AG09309 (cell line): ENCODE measurements around the gene NRG3.

ENCODE experiments used
- DNase-seq: peaks from one replicate; pipeline ENCODE4 v3.0.0-alpha.2; 2010; ENCODE audit warnings: low read depth
- H3K4me3 ChIP-seq: 2 replicates; pipeline ENCODE4 v1.5.1; 2011; ENCODE audit warnings: mild to moderate bottlenecking, low read depth, low read length, moderate library complexity; ENCODE audit not compliant: control insufficient read depth
- TF ChIP-seq, protein P1 (sequence below): IDR thresholded peaks from 2 replicates; pipeline ENCODE4 v1.5.1; 2011; ENCODE audit warnings: mild to moderate bottlenecking, low read depth, low read length, inconsistent platforms; ENCODE audit not compliant: insufficient read depth, control insufficient read depth; ENCODE audit errors: missing control alignments

Gene NRG3

GRCh38 chr10:82468453-82468852 lies 593.5 kb downstream of the NRG3 start:
- TF ChIP-seq, protein P1, sequence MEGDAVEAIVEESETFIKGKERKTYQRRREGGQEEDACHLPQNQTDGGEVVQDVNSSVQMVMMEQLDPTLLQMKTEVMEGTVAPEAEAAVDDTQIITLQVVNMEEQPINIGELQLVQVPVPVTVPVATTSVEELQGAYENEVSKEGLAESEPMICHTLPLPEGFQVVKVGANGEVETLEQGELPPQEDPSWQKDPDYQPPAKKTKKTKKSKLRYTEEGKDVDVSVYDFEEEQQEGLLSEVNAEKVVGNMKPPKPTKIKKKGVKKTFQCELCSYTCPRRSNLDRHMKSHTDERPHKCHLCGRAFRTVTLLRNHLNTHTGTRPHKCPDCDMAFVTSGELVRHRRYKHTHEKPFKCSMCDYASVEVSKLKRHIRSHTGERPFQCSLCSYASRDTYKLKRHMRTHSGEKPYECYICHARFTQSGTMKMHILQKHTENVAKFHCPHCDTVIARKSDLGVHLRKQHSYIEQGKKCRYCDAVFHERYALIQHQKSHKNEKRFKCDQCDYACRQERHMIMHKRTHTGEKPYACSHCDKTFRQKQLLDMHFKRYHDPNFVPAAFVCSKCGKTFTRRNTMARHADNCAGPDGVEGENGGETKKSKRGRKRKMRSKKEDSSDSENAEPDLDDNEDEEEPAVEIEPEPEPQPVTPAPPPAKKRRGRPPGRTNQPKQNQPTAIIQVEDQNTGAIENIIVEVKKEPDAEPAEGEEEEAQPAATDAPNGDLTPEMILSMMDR = no peak
- no peak for DNase-seq
- no peak overlapping the region for H3K4me3 ChIP-seq

GRCh38 chr10:82472406-82473335 lies 597.7 kb downstream of the NRG3 start:
- H3K4me3 ChIP-seq = no peak overlapping the region
- no peak for DNase-seq
- TF ChIP-seq, protein P1 = no peak

GRCh38 chr10:82477776-82478175 lies 602.8 kb downstream of the NRG3 start:
- TF ChIP-seq, protein P1 = no peak

DNA sequence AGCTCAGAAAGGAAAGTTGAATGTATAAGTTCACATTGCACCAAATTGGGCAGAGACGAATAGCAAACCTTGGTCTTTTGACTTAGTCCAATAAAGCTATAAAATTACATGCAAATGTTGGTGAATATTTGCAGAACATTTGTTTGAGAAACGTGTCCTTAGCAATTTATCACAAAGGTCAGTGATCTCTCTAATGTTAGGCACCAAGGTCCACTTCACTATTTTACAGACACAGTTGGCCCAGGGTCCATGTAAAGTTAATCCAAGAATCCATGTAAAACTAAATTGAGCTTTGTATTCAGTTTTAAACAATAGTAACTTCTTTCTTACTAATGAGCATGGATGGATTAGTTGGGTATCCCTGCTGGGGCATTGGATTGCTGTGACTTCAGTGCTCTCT lies 617.7 kb downstream of the NRG3 start:
- TF ChIP-seq, protein P1 = no peak
- no peak overlapping the region for H3K4me3 ChIP-seq
- no peak for DNase-seq

More at GRCh38 chr10:82477776-82478175, 602.8 kb downstream of the NRG3 start:
- DNase-seq = no peak
- no peak overlapping the region for H3K4me3 ChIP-seq

DNA sequence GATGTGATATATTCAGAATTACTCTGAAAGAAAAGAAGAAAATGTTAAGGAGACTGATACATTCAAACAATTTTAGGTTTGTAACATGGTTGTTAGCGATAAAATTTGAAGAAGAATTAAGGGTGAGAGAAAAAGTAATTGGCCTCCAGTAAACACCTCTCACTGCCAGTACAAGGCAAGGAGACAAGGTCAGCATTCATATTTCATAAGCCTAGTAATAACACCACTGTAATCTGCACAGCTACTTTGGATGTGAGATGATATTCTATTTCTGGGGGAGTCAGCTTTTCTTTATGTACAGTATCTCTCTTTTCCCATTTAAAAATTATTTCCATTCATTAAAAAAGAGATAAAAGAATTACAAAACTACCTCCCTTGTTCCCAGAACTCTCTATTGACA lies 621.1 kb downstream of the NRG3 start:
- no peak overlapping the region for H3K4me3 ChIP-seq
- DNase-seq = no peak
- TF ChIP-seq, protein P1 = no peak

DNA sequence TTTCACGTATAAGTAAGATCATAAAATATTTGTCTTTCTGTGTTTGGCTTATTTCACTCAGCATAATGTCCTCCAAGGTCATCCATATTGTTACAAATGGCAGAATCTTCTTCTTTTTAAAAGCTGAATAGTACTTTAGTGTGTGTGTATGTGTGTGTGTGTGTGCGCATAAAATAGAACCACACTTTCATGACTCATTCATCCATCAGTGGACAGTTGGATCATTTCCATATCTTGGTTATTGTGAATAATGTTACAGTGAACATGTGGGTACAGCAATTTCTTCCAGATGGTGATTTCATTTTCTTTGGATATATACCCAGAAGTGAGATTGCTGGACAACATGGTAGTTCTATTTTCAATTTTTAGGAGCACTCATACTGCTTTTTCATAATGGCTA lies 622.4 kb downstream of the NRG3 start:
- no peak overlapping the region for H3K4me3 ChIP-seq
- DNase-seq = no peak
- TF ChIP-seq, protein P1 = no peak

DNA sequence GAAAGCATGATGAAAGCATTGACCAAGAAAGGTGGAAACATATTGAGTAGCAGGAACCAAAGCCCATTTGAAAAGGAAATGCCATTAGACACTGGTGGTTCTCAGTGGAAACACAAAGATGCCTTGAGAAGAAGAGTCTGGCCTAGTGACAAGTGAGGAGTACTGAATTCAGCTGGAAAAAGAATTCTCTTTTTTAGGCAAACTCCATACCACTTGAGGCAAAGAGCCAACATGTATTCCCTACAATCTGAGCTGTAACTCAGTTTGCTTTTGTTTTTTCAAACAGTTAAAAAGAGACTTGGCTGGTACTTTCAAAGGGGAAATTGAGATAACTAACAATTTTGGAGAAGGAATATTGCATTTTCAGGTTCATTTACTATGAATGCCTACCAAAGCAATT lies 624.0 kb downstream of the NRG3 start:
- no peak overlapping the region for H3K4me3 ChIP-seq
- TF ChIP-seq, protein P1 = no peak
- no peak for DNase-seq
